Retinal pigment epithelial cell (primary cell): Measurements from ENCODE around the gene THSD7B.

Experiments
- DNase-seq: peaks from one replicate; pipeline ENCODE4 v3.0.0-alpha.2; 2010; ENCODE audit warnings: low read depth
- H3K4me3 ChIP-seq: 2 replicates; pipeline ENCODE4 v1.5.1; 2011; ENCODE audit warnings: mild to moderate bottlenecking, low read length, control low read depth, moderate library complexity
- TF ChIP-seq, protein P1 (sequence below): conservative IDR thresholded peaks from 2 replicates; pipeline ENCODE4 v1.5.1; 2011; ENCODE audit warnings: low read depth, low read length, control low read depth, inconsistent platforms

THSD7B gene

GRCh38 chr2:137172162-137172561, 406.8 kb downstream of the THSD7B start:
- DNase-seq: no peak
- no peak overlapping the region for H3K4me3 ChIP-seq
- TF ChIP-seq, protein P1, sequence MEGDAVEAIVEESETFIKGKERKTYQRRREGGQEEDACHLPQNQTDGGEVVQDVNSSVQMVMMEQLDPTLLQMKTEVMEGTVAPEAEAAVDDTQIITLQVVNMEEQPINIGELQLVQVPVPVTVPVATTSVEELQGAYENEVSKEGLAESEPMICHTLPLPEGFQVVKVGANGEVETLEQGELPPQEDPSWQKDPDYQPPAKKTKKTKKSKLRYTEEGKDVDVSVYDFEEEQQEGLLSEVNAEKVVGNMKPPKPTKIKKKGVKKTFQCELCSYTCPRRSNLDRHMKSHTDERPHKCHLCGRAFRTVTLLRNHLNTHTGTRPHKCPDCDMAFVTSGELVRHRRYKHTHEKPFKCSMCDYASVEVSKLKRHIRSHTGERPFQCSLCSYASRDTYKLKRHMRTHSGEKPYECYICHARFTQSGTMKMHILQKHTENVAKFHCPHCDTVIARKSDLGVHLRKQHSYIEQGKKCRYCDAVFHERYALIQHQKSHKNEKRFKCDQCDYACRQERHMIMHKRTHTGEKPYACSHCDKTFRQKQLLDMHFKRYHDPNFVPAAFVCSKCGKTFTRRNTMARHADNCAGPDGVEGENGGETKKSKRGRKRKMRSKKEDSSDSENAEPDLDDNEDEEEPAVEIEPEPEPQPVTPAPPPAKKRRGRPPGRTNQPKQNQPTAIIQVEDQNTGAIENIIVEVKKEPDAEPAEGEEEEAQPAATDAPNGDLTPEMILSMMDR: no peak

- DNase-seq: no peak
- TF ChIP-seq, protein P1: peak; percentile 67
- H3K4me3 ChIP-seq: no peak overlapping the region
These were observed 408.1 kb downstream of the THSD7B start for GRCh38 chr2:137173463-137173862.

DNA sequence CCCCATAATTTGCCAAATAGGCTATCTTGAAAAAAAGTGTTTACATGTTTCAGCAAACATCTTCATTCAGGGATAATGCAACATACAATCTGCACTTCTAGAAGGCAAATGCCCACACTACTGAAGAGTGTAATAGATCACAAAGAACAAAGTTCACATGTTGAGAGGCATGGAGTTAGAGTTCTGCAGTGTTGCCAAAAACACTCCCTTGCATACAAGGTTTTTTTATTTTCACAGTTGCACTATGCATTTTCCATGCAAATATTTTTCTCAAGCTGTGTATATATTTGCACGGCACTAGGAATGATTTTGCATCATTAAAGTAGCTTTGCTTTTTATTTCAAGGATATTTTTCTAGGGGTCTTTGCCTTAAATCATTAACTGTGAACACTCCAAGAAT, 409.9 kb downstream of the THSD7B start:
- no peak for DNase-seq
- TF ChIP-seq, protein P1: no peak
- H3K4me3 ChIP-seq: no peak overlapping the region

DNA sequence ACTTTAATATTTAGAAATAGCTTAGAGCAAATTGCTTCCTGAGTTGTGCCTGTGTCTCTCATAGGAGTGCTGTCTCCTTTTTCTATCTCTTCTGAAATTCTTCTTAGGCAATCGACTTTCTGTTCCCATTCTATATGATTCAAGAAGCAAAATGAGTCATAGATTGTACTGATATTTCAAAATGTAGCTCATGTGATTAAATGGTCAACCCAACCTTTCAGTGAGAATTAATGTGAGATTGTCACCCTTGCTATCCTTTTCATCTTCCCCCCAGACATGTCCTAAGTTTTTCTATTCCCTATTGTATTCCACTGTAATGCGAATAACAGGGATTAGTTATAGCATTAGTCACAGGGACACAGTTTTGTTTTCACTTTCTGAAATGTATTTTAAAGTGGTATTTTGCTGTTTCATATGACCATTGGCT, 413.6 kb downstream of the THSD7B start:
- H3K4me3 ChIP-seq: no peak overlapping the region
- no peak for DNase-seq
- TF ChIP-seq, protein P1: no peak

GRCh38 chr2:137179542-137179941, 414.2 kb downstream of the THSD7B start:
- TF ChIP-seq, protein P1: no peak
- DNase-seq: no peak
- no peak overlapping the region for H3K4me3 ChIP-seq

DNA sequence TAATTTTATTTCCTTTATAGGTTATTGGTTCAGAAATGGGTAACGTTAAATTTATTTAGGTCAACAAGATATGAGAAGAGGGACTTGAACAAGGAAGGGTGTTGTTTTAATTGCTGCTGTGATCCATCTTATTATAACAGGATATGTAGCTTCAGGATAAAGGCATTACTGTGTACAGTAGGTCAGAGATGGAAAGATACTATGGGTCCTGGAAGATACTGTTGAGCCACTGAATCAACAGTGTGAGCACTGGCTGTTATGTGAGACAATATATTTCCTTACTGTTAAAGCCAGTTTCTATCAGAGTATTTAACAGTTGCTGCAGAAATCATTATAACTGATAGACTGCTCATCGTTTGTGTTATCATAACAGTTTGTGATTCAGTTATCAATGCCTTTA, 414.7 kb downstream of the THSD7B start:
- TF ChIP-seq, protein P1: no peak
- H3K4me3 ChIP-seq: no peak overlapping the region
- no peak for DNase-seq

- DNase-seq: no peak
- no peak overlapping the region for H3K4me3 ChIP-seq
- TF ChIP-seq, protein P1: no peak
These were observed 416.0 kb downstream of the THSD7B start for GRCh38 chr2:137181370-137181769.
